ENCODE data around the gene MATCAP1. TPM values are rescaled to one million over a fixed set of nuclear protein-coding genes. Genes with fewer than 3 reads are reported as not detected.

Gene MATCAP1
- 10 to 100 TPM; 15.3 to 15.6 TPM for total RNA-seq
- polyA plus RNA-seq: 0.68 TPM

GRCh38 chr16:67183627-67184452 is at the start of gene MATCAP1:
MATCAP1 (minus strand) TSS chr16:67183963; CDS start chr16:67180610, 3,353 bp downstream.
- CTCF ChIA-PET: interaction anchor here (1.1 to 11.3 kb wide), 14 partner anchors 7 to 206 kb away, joined by 4 to 205 read pairs (median 10); partner anchors contain the start of genes B3GNT9, FBXL8, HSF4 and NOL3
- H3K9me3 ChIP-seq (ENCODE audit: low read length): no peaks in the 10 kb centered on the region
- Mint-ChIP-seq H3K36me3 (no peaks in the 10 kb centered on the region), H3K4me3 (peak within 1 kb of the TSS in 5 of 7 donors; percentile 48 to 87 (median 71)), H3K27me3 (peaks cover 0 to 4% of the 10 kb centered on the region in 2 donors), H3K27ac (no peak within 1 kb of the TSS), H3K4me1 (peaks cover 9 to 21% (median 9%) of the 10 kb centered on the region in 3 donors), H3K9me3 (no peaks in the 10 kb centered on the region)
- H3K4me3 ChIP-seq (ENCODE audit: low read length): peak within 1 kb of the TSS; percentile 70
- no peaks in the 10 kb centered on the region for H3K36me3 ChIP-seq (ENCODE audit: insufficient read depth, low read length)
- no peaks in the 10 kb centered on the region for H3K27me3 ChIP-seq (ENCODE audit: insufficient read depth, low read length, poor library complexity, severe bottlenecking)
- H3K27ac ChIP-seq (ENCODE audit: low read depth, low read length): peak within 1 kb of the TSS; percentile 91
- POLR2A ChIA-PET: interaction anchor here (0.9 kb wide), 1 partner anchor 9 kb away, joined by 6 read pairs; no protein-coding TSS in a partner anchor
- DNase-seq: peak; percentile 88 to 97 (median 96)
- peaks cover 25% of the 10 kb centered on the region for H3K4me1 ChIP-seq (ENCODE audit: insufficient read depth, low read length)

- Mint-ChIP-seq H3K9me3 (no peaks in the 10 kb centered on the region), H3K4me1 (peaks cover 24 to 34% (median 24%) of the 10 kb centered on the region in 3 donors), H3K27me3 (peaks cover 0 to 3% of the 10 kb centered on the region in 2 donors), H3K27ac (peak overlapping the region in 2 of 8 donors; percentile 12 to 75), H3K36me3 (peaks cover 0 to 74% (median 5%) of the 10 kb centered on the region in 3 donors), H3K4me3 (peak overlapping the region in 1 of 7 donors; percentile 16)
- H3K4me1 ChIP-seq (ENCODE audit: insufficient read depth, low read length): peaks cover 18% of the 10 kb centered on the region
- ChIA-PET CTCF (interaction anchor here (1.8 kb wide), 1 partner anchor 15 kb away, joined by 4 read pairs; no protein-coding TSS in a partner anchor), POLR2A (no interaction called here)
- H3K27ac ChIP-seq (ENCODE audit: low read depth, low read length): no peak overlapping the region
- H3K4me3 ChIP-seq (ENCODE audit: low read length): no peak overlapping the region
- no peaks in the 10 kb centered on the region for H3K27me3 ChIP-seq (ENCODE audit: insufficient read depth, low read length, poor library complexity, severe bottlenecking)
- H3K36me3 ChIP-seq (ENCODE audit: insufficient read depth, low read length): peaks cover 36% of the 10 kb centered on the region
- DNase-seq: no peak
- no peaks in the 10 kb centered on the region for H3K9me3 ChIP-seq (ENCODE audit: low read length)
Measured at GRCh38 chr16:67230809-67231660, 47.3 kb upstream of the MATCAP1 start.

- peaks cover 0 to 68% (median 4%) of the 10 kb centered on the region in 3 donors for H3K36me3 Mint-ChIP-seq
- ChIA-PET POLR2A (interaction anchor here (0.6 kb wide), 1 partner anchor 38 kb away, joined by 3 read pairs; no protein-coding TSS in a partner anchor), CTCF (interaction anchor here (1.8 kb wide), 1 partner anchor 16 kb away, joined by 4 read pairs; no protein-coding TSS in a partner anchor)
- H3K4me3 Mint-ChIP-seq: peak overlapping the region in 4 of 7 donors; percentile 3 to 48 (median 20)
- H3K27ac Mint-ChIP-seq: peak overlapping the region in 2 of 8 donors; percentile 27 to 75
- H3K4me1 Mint-ChIP-seq: peaks cover 29 to 39% (median 31%) of the 10 kb centered on the region in 3 donors
- H3K9me3 ChIP-seq (ENCODE audit: low read length): no peaks in the 10 kb centered on the region
- peaks cover 0 to 2% of the 10 kb centered on the region in 2 donors for H3K27me3 Mint-ChIP-seq
- DNase-seq: no peak
- H3K27ac ChIP-seq (ENCODE audit: low read depth, low read length): no peak overlapping the region
- no peaks in the 10 kb centered on the region for H3K9me3 Mint-ChIP-seq
- peaks cover 29% of the 10 kb centered on the region for H3K36me3 ChIP-seq (ENCODE audit: insufficient read depth, low read length)
- H3K4me3 ChIP-seq (ENCODE audit: low read length): no peak overlapping the region
- H3K4me1 ChIP-seq (ENCODE audit: insufficient read depth, low read length): peaks cover 23% of the 10 kb centered on the region
- H3K27me3 ChIP-seq (ENCODE audit: insufficient read depth, low read length, poor library complexity, severe bottlenecking): no peaks in the 10 kb centered on the region
Measured at GRCh38 chr16:67229906-67230808, 46.4 kb upstream of the MATCAP1 start.

GRCh38 chr16:67228905-67229304 is 45.1 kb upstream of the MATCAP1 start:
- H3K9me3 ChIP-seq (ENCODE audit: low read length): no peaks in the 10 kb centered on the region
- peak overlapping the region; percentile 11 to 100 (median 99) for H3K4me3 Mint-ChIP-seq
- H3K4me1 ChIP-seq (ENCODE audit: insufficient read depth, low read length): peaks cover 36% of the 10 kb centered on the region

GRCh38 chr16:67228034-67228785 is 44.4 kb upstream of the MATCAP1 start:
- H3K9me3 ChIP-seq (ENCODE audit: low read length): no peaks in the 10 kb centered on the region
- ChIA-PET CTCF (interaction anchor here (0.6 to 2.4 kb wide), 8 partner anchors 9 to 73 kb away, joined by 3 to 12 read pairs (median 6); no protein-coding TSS in a partner anchor), POLR2A (interaction anchor here (2.0 to 3.1 kb wide), 3 partner anchors 9 to 19 kb away, joined by 7 to 15 read pairs (median 14); partner anchors contain the start of gene FHOD1)
- H3K4me3 ChIP-seq (ENCODE audit: low read length): peak overlapping the region; percentile 99
- H3K4me1 Mint-ChIP-seq: peaks cover 39 to 56% (median 50%) of the 10 kb centered on the region in 3 donors
- peaks cover 42% of the 10 kb centered on the region for H3K4me1 ChIP-seq (ENCODE audit: insufficient read depth, low read length)
- H3K27me3 Mint-ChIP-seq: peaks cover 0 to 2% of the 10 kb centered on the region in 2 donors
- H3K9me3 Mint-ChIP-seq: no peaks in the 10 kb centered on the region
- H3K27ac Mint-ChIP-seq: peak overlapping the region in 7 of 8 donors; percentile 93 to 99 (median 98)
- H3K27me3 ChIP-seq (ENCODE audit: insufficient read depth, low read length, poor library complexity, severe bottlenecking): no peaks in the 10 kb centered on the region
- peaks cover 0 to 53% (median 4%) of the 10 kb centered on the region in 3 donors for H3K36me3 Mint-ChIP-seq
- no peak for DNase-seq
- peaks cover 29% of the 10 kb centered on the region for H3K36me3 ChIP-seq (ENCODE audit: insufficient read depth, low read length)
- H3K27ac ChIP-seq (ENCODE audit: low read depth, low read length): peak overlapping the region; percentile 94
- peak overlapping the region; percentile 98 to 100 (median 99) for H3K4me3 Mint-ChIP-seq

More at GRCh38 chr16:67228905-67229304, 45.1 kb upstream of the MATCAP1 start:
- H3K27me3 Mint-ChIP-seq: peaks cover 0 to 2% of the 10 kb centered on the region in 2 donors
- ChIA-PET CTCF (interaction anchor here (1.9 kb wide), 1 partner anchor 17 kb away, joined by 5 read pairs; no protein-coding TSS in a partner anchor), POLR2A (no interaction called here)
- peaks cover 0 to 57% (median 4%) of the 10 kb centered on the region in 3 donors for H3K36me3 Mint-ChIP-seq
- no peak for DNase-seq
- H3K4me1 Mint-ChIP-seq: peaks cover 37 to 52% (median 44%) of the 10 kb centered on the region in 3 donors
- H3K27ac Mint-ChIP-seq: peak overlapping the region in 3 of 8 donors; percentile 27 to 69 (median 66)
- no peaks in the 10 kb centered on the region for H3K9me3 Mint-ChIP-seq
- no peak overlapping the region for H3K4me3 ChIP-seq (ENCODE audit: low read length)
- H3K27ac ChIP-seq (ENCODE audit: low read depth, low read length): no peak overlapping the region
- no peaks in the 10 kb centered on the region for H3K27me3 ChIP-seq (ENCODE audit: insufficient read depth, low read length, poor library complexity, severe bottlenecking)
- H3K36me3 ChIP-seq (ENCODE audit: insufficient read depth, low read length): peaks cover 29% of the 10 kb centered on the region

- Mint-ChIP-seq H3K27ac (peak overlapping the region; percentile 93 to 99 (median 98)), H3K4me1 (peaks cover 39 to 60% (median 50%) of the 10 kb centered on the region in 3 donors), H3K27me3 (peaks cover 0 to 2% of the 10 kb centered on the region in 2 donors), H3K9me3 (no peaks in the 10 kb centered on the region), H3K36me3 (peaks cover 0 to 55% (median 8%) of the 10 kb centered on the region in 3 donors), H3K4me3 (peak overlapping the region; percentile 98 to 100 (median 99))
- Histone ChIP-seq H3K36me3 (ENCODE audit: insufficient read depth, low read length) (peaks cover 29% of the 10 kb centered on the region), H3K9me3 (ENCODE audit: low read length) (no peaks in the 10 kb centered on the region), H3K4me1 (ENCODE audit: insufficient read depth, low read length) (peaks cover 42% of the 10 kb centered on the region), H3K27ac (ENCODE audit: low read depth, low read length) (peak overlapping the region; percentile 94), H3K4me3 (ENCODE audit: low read length) (peak overlapping the region; percentile 99), H3K27me3 (ENCODE audit: insufficient read depth, low read length, poor library complexity, severe bottlenecking) (no peaks in the 10 kb centered on the region)
- POLR2A ChIA-PET: interaction anchor here (1.2 to 3.1 kb wide), 4 partner anchors 10 to 199 kb away, joined by 4 to 15 read pairs (median 10); partner anchors contain the start of gene FHOD1
- CTCF ChIA-PET: interaction anchor here (1.0 to 2.4 kb wide), 9 partner anchors 10 to 706 kb away, joined by 3 to 12 read pairs (median 5); no protein-coding TSS in a partner anchor
- DNase-seq: no peak
Measured at GRCh38 chr16:67227567-67227921, 43.8 kb upstream of the MATCAP1 start.

All from CD8-positive, alpha-beta memory T cell (primary cell).